Measurements from ENCODE around the gene CTSW. TPM values are rescaled to one million over a fixed set of nuclear protein-coding genes. Genes with fewer than 3 reads are reported as not detected.

CTSW gene
- total RNA-seq, 1 experiment from 2014 or later = not detected

- Histone ChIP-seq H3K36me3 (replicated peaks; ENCODE audit: control insufficient read depth, insufficient read depth, low read length) (no peaks in the 10 kb centered on the region; the same call in none of the 2 replicates), H3K27me3 (ENCODE audit: control insufficient read depth, insufficient read depth, low read length) (no peaks in the 10 kb centered on the region), H3K4me3 (ENCODE audit: insufficient read depth, low read depth, low read length) (no peak overlapping the region)
- DNase-seq = no peak
Observed at GRCh38 chr11:65921876-65922275, 42.2 kb downstream of the CTSW start.

- Histone ChIP-seq H3K4me3 (ENCODE audit: insufficient read depth, low read depth, low read length) (no peak overlapping the region), H3K27me3 (ENCODE audit: control insufficient read depth, insufficient read depth, low read length) (no peaks in the 10 kb centered on the region), H3K36me3 (replicated peaks; ENCODE audit: control insufficient read depth, insufficient read depth, low read length) (no peaks in the 10 kb centered on the region; the same call in none of the 2 replicates)
- DNase-seq = no peak
Observed at GRCh38 chr11:65922565-65922964, 42.9 kb downstream of the CTSW start.

- DNase-seq = no peak
- H3K36me3 ChIP-seq (replicated peaks; ENCODE audit: control insufficient read depth, insufficient read depth, low read length) = no peaks in the 10 kb centered on the region; the same call in none of the 2 replicates
- no peaks in the 10 kb centered on the region for H3K27me3 ChIP-seq (ENCODE audit: control insufficient read depth, insufficient read depth, low read length)
- H3K4me3 ChIP-seq (ENCODE audit: insufficient read depth, low read depth, low read length) = no peak overlapping the region
Observed at GRCh38 chr11:65925397-65925796, 45.8 kb downstream of the CTSW start.

GRCh38 chr11:65927904-65928397 is 48.3 kb downstream of the CTSW start:
- peak; percentile 62 for DNase-seq
- Histone ChIP-seq H3K27me3 (ENCODE audit: control insufficient read depth, insufficient read depth, low read length) (no peaks in the 10 kb centered on the region), H3K4me3 (ENCODE audit: insufficient read depth, low read depth, low read length) (no peak overlapping the region), H3K36me3 (replicated peaks; ENCODE audit: control insufficient read depth, insufficient read depth, low read length) (no peaks in the 10 kb centered on the region)

DNA sequence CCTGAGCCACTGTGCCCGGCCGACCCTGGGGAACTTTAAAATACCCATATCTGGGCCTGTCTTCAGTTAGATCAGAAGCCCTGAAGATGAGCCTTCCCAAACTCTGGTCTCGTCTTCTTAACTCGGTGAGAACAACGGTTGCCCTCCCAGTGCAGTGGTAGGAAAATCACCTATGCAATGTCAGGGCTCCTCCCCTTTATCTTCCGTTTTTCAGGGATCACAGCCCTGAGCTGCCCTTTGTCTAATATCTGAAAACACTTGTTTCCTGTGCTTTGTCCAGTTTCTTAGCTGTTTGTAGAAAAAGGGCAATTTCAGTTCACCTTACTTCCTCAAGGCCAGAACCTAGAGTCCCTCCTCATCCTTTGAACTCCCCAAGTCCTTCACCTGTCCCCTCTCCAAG is 49.0 kb downstream of the CTSW start:
- H3K36me3 ChIP-seq (replicated peaks; ENCODE audit: control insufficient read depth, insufficient read depth, low read length) = no peaks in the 10 kb centered on the region
- H3K4me3 ChIP-seq (ENCODE audit: insufficient read depth, low read depth, low read length) = no peak overlapping the region
- H3K27me3 ChIP-seq (ENCODE audit: control insufficient read depth, insufficient read depth, low read length) = no peaks in the 10 kb centered on the region
- no peak for DNase-seq

DNA sequence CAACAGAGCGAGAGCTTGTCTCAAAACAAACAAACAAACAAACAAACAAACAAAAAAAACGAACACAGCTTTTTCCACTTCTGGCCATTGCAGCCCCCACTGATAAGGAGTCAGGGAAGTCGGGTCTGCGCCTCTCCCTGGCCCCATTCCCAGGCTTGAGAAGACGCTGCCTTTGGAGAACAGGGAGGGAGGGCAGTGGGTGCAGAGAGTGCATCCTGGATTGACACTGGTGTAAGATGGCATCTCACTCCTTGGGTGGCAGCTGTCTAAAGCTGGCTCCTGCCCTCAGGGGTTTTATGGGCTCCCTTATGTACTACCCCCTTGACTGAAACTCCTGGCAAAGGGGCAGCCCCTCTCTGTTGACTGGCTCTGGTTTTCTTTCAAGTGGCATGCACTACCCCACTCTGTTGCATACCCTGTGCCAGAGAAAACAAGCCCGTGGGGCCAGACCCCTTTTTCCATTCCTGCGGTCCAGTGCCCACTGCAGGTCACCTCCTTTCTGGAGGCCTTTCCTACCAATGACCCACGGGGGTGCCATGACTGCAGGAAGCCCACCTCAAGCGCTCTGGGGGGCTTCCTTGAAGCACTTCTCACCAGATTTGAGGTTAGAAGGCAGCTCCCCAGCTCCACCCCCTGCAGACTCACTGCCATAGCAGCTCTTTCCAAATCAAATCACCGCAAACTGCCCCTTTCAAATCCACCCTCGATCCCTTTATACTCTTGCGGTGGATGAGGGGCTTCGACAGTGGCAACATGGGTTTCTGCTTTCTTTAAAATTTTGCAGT is 52.3 kb downstream of the CTSW start:
- Histone ChIP-seq H3K27me3 (ENCODE audit: control insufficient read depth, insufficient read depth, low read length) (no peaks in the 10 kb centered on the region), H3K4me3 (ENCODE audit: insufficient read depth, low read depth, low read length) (no peak overlapping the region), H3K36me3 (replicated peaks; ENCODE audit: control insufficient read depth, insufficient read depth, low read length) (no peaks in the 10 kb centered on the region)
- peak; percentile 60 for DNase-seq

DNA sequence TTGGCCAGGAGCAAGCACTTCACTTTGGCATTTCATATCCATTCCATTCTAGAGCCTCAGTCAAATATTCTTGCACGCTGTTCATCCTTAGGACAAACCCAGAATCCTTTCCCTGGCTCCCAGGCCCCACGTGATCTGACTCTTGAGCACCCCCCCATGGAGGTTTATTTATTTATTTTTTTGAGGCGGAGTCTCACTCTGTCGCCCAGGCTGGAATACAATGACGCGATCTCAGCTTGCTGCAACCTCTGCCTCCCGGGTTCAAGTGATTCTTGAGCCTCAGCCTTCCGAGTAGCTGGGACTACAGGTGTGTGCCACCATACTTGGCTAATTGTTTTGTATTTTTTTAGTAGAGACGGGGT is 52.9 kb downstream of the CTSW start:
- Histone ChIP-seq H3K36me3 (replicated peaks; ENCODE audit: control insufficient read depth, insufficient read depth, low read length) (no peaks in the 10 kb centered on the region), H3K27me3 (ENCODE audit: control insufficient read depth, insufficient read depth, low read length) (no peaks in the 10 kb centered on the region), H3K4me3 (ENCODE audit: insufficient read depth, low read depth, low read length) (no peak overlapping the region)
- DNase-seq = peak; percentile 72

Other genes starting within 250 kb of the CTSW start
- 52.7 and 65.9 TPM in 2 replicates for gene SIPA1, start 241.7 kb upstream of the CTSW start, total RNA-seq (2014; rRNA removed; shearing (Covaris generic))
- 17.7 and 28.4 TPM in 2 replicates for gene RELA, start 216.9 kb upstream of the CTSW start, total RNA-seq (2014; rRNA removed; shearing (Covaris generic))
- 37.2 and 51.1 TPM in 2 replicates for gene KAT5, start 167.6 kb upstream of the CTSW start, total RNA-seq (2014; rRNA removed; shearing (Covaris generic))
- gene RNASEH2C, start 159.0 kb upstream of the CTSW start, total RNA-seq (2014; rRNA removed; shearing (Covaris generic)) = 21.5 and 23.3 TPM in 2 replicates
- 6.7 and 7.8 TPM in 2 replicates for gene AP5B1, start 98.9 kb upstream of the CTSW start, total RNA-seq (2014; rRNA removed; shearing (Covaris generic))
- gene OVOL1, start 92.8 kb upstream of the CTSW start, total RNA-seq (2014; rRNA removed; shearing (Covaris generic)) = 1.2 and 1.4 TPM in 2 replicates
- gene SNX32, start 45.9 kb upstream of the CTSW start, total RNA-seq (2014; rRNA removed; shearing (Covaris generic)) = 0.26 and 0.80 TPM in 2 replicates
- gene CFL1, start 21.7 kb upstream of the CTSW start, total RNA-seq (2014; rRNA removed; shearing (Covaris generic)) = 916 and 1,083 TPM in 2 replicates
- 38.0 and 49.7 TPM in 2 replicates for gene MUS81, start 19.4 kb upstream of the CTSW start, total RNA-seq (2014; rRNA removed; shearing (Covaris generic))
- 8.5 and 13.2 TPM in 2 replicates for gene EFEMP2, start 7.0 kb upstream of the CTSW start, total RNA-seq (2014; rRNA removed; shearing (Covaris generic))
- 113 and 139 TPM in 2 replicates for gene FIBP, start 8.6 kb downstream of the CTSW start, total RNA-seq (2014; rRNA removed; shearing (Covaris generic))
- gene CCDC85B, start 10.8 kb downstream of the CTSW start, total RNA-seq (2014; rRNA removed; shearing (Covaris generic)) = 39.2 and 42.4 TPM in 2 replicates
- gene FOSL1, start 20.6 kb downstream of the CTSW start, total RNA-seq (2014; rRNA removed; shearing (Covaris generic)) = 0.48 and 1.0 TPM in 2 replicates
- gene C11orf68, start 39.2 kb downstream of the CTSW start, total RNA-seq (2014; rRNA removed; shearing (Covaris generic)) = 23.9 and 29.1 TPM in 2 replicates
- gene DRAP1, start 39.6 kb downstream of the CTSW start, total RNA-seq (2014; rRNA removed; shearing (Covaris generic)) = 88.1 and 97.5 TPM in 2 replicates
- 1.7 and 4.1 TPM in 2 replicates for gene TSGA10IP, start 65.6 kb downstream of the CTSW start, total RNA-seq (2014; rRNA removed; shearing (Covaris generic))
- 27.5 and 34.6 TPM in 2 replicates for gene SART1, start 81.9 kb downstream of the CTSW start, total RNA-seq (2014; rRNA removed; shearing (Covaris generic))
- gene EIF1AD, start 122.3 kb downstream of the CTSW start, total RNA-seq (2014; rRNA removed; shearing (Covaris generic)) = 37.7 and 39.9 TPM in 2 replicates
- gene BANF1, start 122.7 kb downstream of the CTSW start, total RNA-seq (2014; rRNA removed; shearing (Covaris generic)) = 42.8 and 57.4 TPM in 2 replicates
- 0.48 TPM in 1 of 2 replicates, not detected in the other for gene CST6, start 132.2 kb downstream of the CTSW start, total RNA-seq (2014; rRNA removed; shearing (Covaris generic))
- gene CATSPER1, start 146.6 kb downstream of the CTSW start, total RNA-seq (2014; rRNA removed; shearing (Covaris generic)) = not detected in 2 replicates
- 21.7 and 23.1 TPM in 2 replicates for gene GAL3ST3, start 169.3 kb downstream of the CTSW start, total RNA-seq (2014; rRNA removed; shearing (Covaris generic))
- gene SF3B2, start 172.5 kb downstream of the CTSW start, total RNA-seq (2014; rRNA removed; shearing (Covaris generic)) = 194 and 221 TPM in 2 replicates
- 16.2 and 20.1 TPM in 2 replicates for gene PACS1, start 190.4 kb downstream of the CTSW start, total RNA-seq (2014; rRNA removed; shearing (Covaris generic))

Data from H7 (cell line).